Neural cell (in vitro differentiated cells): ENCODE data around the gene SSTR4.

Experiments used
- CTCF ChIP-seq: fragments of 450-650 bp; IDR thresholded peaks from 2 replicates; pipeline ENCODE4 v1.5.1; 2014; ENCODE audit warnings: antibody characterized with exemption, mild to moderate bottlenecking, moderate library complexity; ENCODE audit not compliant: poor library complexity, severe bottlenecking
- EP300 ChIP-seq: fragments of 450-650 bp; conservative IDR thresholded peaks from 2 replicates; pipeline ENCODE4 v1.6.1; 2014; ENCODE audit warnings: antibody characterized with exemption, mild to moderate bottlenecking, moderate library complexity; ENCODE audit not compliant: poor library complexity, severe bottlenecking
- EZH2 ChIP-seq: fragments of 200-600, 300-800 bp; shearing (Covaris generic), sonication (generic); IDR thresholded peaks from 2 replicates; pipeline ENCODE4 v1.6.1; 2014; ENCODE audit warnings: antibody characterized with exemption, low read length, borderline replicate concordance, mild to moderate bottlenecking; ENCODE audit not compliant: insufficient read depth, poor library complexity, severe bottlenecking
- MXI1 ChIP-seq: fragments of 450-650 bp; conservative IDR thresholded peaks from 2 replicates; pipeline ENCODE4 v1.6.1; 2014; ENCODE audit warnings: antibody characterized with exemption, mild to moderate bottlenecking; ENCODE audit not compliant: poor library complexity, severe bottlenecking
- POLR2AphosphoS5 ChIP-seq: IDR thresholded peaks from 2 replicates; pipeline ENCODE4 v1.6.1; 2012
- RAD21 ChIP-seq: fragments of 450-650 bp; conservative IDR thresholded peaks from 2 replicates; pipeline ENCODE4 v1.6.1; 2014; ENCODE audit warnings: antibody characterized with exemption, mild to moderate bottlenecking, moderate library complexity
- REST ChIP-seq: IDR thresholded peaks from 2 replicates; pipeline ENCODE4 v1.6.1; 2012; ENCODE audit warnings: borderline replicate concordance
- SMC3 ChIP-seq: fragments of 450-650 bp; conservative IDR thresholded peaks from 2 replicates; pipeline ENCODE4 v1.6.1; 2014; ENCODE audit warnings: antibody characterized with exemption, mild to moderate bottlenecking, moderate library complexity; ENCODE audit not compliant: poor library complexity
- TAF1 ChIP-seq: IDR thresholded peaks from 2 replicates; pipeline ENCODE4 v1.6.1; 2012; ENCODE audit warnings: low read depth

GRCh38 chr20:23036371-23036770 is 1.3 kb downstream of the SSTR4 start:
- TF ChIP-seq CTCF (no peak), EZH2 (no peak), MXI1 (no peak), SMC3 (no peak), RAD21 (no peak), REST (no peak), TAF1 (no peak), POLR2AphosphoS5 (no peak), EP300 (no peak)
